ENCODE data around the gene BRCC3.
"Not testable (repeated sequence)": the region's sequence is repeated elsewhere in the genome, so short reads cannot be mapped to it uniquely, and the experiment has no call there.

BRCC3 gene

DNA sequence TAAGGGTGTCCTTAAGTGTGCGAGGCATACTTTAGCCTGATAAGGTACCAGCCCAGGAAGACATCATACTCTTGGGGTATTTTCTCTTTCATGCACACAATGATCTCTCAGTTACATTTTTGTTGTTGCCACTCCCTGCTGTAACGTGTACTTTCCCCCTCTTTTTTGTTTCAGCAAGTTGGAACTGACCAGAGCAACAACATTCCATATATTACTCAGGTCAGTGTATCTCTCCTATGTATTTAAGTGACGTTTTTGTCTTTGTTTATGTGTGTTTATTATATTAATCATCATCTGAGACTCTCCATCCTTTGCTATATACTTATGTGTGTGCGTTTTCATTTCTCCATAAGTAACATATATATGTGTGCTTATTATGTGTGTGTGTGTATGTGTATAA, 73.6 kb downstream of the BRCC3 start:
- no peak for DNase-seq (ENCODE audit: low read depth)

DNA sequence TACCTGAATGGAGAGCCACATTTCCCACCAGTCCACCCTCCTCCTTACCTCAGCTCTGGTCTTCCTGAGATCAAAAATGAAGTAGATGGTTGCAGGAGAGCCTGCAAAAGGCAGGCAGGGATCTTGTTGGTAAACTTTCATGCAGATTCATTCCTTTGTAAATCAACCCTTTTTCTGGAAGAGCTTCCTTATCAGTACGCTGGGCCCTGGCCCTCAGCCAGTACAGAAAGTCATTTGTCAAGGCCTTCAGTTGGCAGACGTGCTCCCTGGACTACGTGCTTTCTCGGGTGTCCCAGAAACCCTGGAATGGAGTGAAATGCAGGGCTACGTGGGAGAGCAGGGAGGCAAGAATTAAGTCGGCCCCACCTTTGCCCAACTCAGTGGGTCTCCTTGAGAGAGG, 76.3 kb downstream of the BRCC3 start:
- not testable (repeated sequence) for DNase-seq (ENCODE audit: low read depth)

DNA sequence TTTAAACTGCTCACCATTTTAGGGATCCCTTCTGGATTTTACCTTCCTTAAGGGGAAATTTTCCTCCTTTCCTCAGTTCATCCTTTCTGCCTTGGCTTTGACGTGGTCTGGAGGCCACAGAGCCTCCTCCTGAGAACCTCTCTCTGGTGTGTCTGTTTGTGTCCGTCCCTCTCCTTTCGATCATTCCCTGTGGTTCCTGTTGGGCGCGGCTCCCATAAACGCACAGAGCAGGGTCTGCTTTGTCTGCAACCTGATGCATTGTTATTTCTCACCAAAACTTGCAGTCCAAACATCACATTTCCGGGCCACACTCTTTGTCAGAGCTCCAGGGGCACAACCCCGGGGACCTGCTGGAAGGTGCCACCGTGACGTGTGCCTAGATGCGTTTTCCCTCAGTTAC, 76.9 kb downstream of the BRCC3 start:
- not testable (repeated sequence) for DNase-seq (ENCODE audit: low read depth)

DNA sequence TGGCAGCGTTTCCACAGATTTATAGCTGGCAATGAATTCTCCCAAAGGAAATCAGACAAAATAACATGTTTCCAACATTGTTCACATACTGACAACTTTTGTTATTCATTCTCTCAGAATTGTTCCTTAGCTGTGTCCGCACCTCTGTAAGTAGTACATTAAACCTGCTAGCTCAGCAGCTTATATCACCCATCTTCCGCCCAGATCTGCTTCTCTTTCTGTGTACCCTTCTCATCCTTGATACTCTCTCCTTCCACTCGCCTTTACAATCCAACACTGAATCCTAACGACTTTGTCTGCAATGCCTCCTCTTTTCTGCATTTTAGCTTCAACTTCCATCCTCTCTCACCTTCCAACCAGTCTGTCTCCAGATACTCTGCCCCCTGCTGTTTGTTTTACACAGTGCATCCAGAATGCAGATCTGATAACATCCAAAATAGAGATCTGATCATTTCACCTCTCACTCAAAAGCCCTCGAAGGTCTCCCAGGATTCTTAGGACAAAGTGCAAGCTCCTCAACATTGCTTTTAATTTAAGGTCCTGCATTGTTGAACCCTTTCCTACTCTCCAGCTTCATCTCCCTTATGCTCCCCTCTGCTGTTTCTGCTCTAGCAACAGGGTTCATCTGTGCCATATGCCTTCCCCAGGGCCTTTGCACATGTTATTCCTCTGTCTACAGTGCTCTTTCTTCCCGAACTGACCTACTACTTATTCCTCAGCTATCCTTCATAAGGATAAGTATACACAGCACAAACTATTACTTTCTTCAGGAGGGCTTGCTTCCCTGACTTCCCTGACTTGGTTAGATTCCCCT, 77.6 kb downstream of the BRCC3 start:
- DNase-seq (ENCODE audit: low read depth): no peak

DNA sequence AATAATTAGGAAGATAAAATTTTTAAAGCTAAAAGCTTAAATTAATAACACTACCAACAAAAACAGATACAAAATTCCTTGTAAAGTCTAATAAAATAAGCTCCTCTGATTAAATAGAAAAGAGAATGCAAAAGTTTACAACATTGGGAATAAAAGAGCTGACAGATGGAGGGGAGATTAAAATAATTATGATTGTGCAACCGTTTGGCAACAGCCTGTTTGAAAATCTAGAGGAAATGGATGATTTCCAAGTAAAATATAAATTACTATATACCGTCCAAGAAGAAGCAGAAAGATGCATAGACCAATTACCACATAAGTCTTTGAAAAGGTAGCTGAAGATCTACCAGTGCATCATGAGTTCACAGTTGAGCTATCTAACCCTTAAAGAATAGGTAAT, 98.6 kb downstream of the BRCC3 start:
- no peak for DNase-seq (ENCODE audit: low read depth)

Measured in stimulated activated CD8-positive, alpha-beta memory T cell treated with anti-CD3 and anti-CD28 coated beads, Interleukin-15, amount 100 ng/mL, for 24 hours (primary cell).